K562 (cell line): Measurements from ENCODE around the gene LRRC61. TPM values are rescaled to one million over a fixed set of nuclear protein-coding genes. Genes with fewer than 3 reads are reported as not detected.

Experiments
- BRF1 ChIP-seq: IDR thresholded peaks from 3 replicates; pipeline ENCODE4 v1.6.1; 2011; ENCODE audit warnings: borderline replicate concordance, mild to moderate bottlenecking; ENCODE audit not compliant: insufficient read length; ENCODE audit errors: extremely low read depth
- GTF2E2 ChIP-seq: fragments of 200-800 bp; sonication (Bioruptor generic); IDR thresholded peaks from 2 replicates; pipeline ENCODE4 v1.6.1; 2016; ENCODE audit warnings: missing genetic modification characterization, missing compliant biosample characterization
- HDGF ChIP-seq: fragments of 450-650 bp; IDR thresholded peaks from 2 replicates; pipeline ENCODE4 v1.6.1; 2016
- IRF9 ChIP-seq: fragments of 450-650 bp; IDR thresholded peaks from 2 replicates; pipeline ENCODE4 v1.6.1; 2016; ENCODE audit warnings: missing biosample characterization, missing genetic modification characterization
- KHSRP ChIP-seq: fragments of 450-650 bp; IDR thresholded peaks from 2 replicates; pipeline ENCODE4 v1.6.1; 2017
- MAFG ChIP-seq: fragments of 450-650 bp; conservative IDR thresholded peaks from 2 replicates; pipeline ENCODE4 v1.6.1; 2016; ENCODE audit warnings: missing genetic modification characterization, missing compliant biosample characterization
- MTF1 ChIP-seq: fragments of 250-450 bp; sonication (Bioruptor Pico); IDR thresholded peaks from 2 replicates; pipeline ENCODE4 v1.9.0; 2021; ENCODE audit warnings: moderate library complexity, mild to moderate bottlenecking, inconsistent platforms, borderline replicate concordance
- PHB ChIP-seq: fragments of 250-450 bp; sonication (Bioruptor Pico); IDR thresholded peaks from 2 replicates; pipeline ENCODE4 v1.5.0; 2021
- SETDB1 ChIP-seq: IDR thresholded peaks from one replicate; pipeline ENCODE4 v1.6.1; 2012; ENCODE audit warnings: low read length, control low read depth, inconsistent platforms
- SRF ChIP-seq, 2 experiments: fragments of 250-450, 450-650 bp in 1 of 2; sonication (Bioruptor Pico) in 1 of 2; sonication (generic) in 1 of 2; formaldehyde crosslinking; IDR thresholded peaks; 2 replicates each; pipeline versions ENCODE4 v1.5.0 to v1.5.1; 2020 to 2022; ENCODE audit warnings: mild to moderate bottlenecking in 1 of 2, missing genetic modification reagents in 1 of 2
- TEAD1 ChIP-seq, 2 experiments: fragments of 450-650 bp in 1 of 2; sonication (generic) in 1 of 2; formaldehyde crosslinking; IDR thresholded peaks; 2 replicates each; pipeline versions ENCODE4 v1.4.0 to v1.8.0; 2020 to 2022; ENCODE audit warnings: mild to moderate bottlenecking in 2 of 2, missing genetic modification reagents in 1 of 2
- ZNF124 ChIP-seq: sonication (generic); formaldehyde crosslinking; IDR thresholded peaks from 2 replicates; pipeline ENCODE4 v1.8.1; 2022; ENCODE audit warnings: missing genetic modification reagents
- ZNF280A ChIP-seq: fragments of 450-650 bp; IDR thresholded peaks from 2 replicates; pipeline ENCODE4 v1.6.1; 2018; ENCODE audit warnings: mild to moderate bottlenecking, low read depth; ENCODE audit not compliant: partially characterized antibody
- ZNF445 ChIP-seq: fragments of 250-450 bp; sonication (Bioruptor Pico); IDR thresholded peaks from 2 replicates; pipeline ENCODE4 v1.4.0; 2020; ENCODE audit warnings: low read depth, mild to moderate bottlenecking, moderate library complexity
- ZNF644 ChIP-seq: fragments of 200-800 bp; sonication (Bioruptor generic); IDR thresholded peaks from 2 replicates; pipeline ENCODE4 v1.6.1; 2016; ENCODE audit warnings: low read depth, missing genetic modification characterization, missing compliant biosample characterization
- ZNF77 ChIP-seq: fragments of 250-450 bp; sonication (Bioruptor Pico); IDR thresholded peaks from 2 replicates; pipeline ENCODE4 v1.5.0; 2020
- polyA plus RNA-seq, 8 experiments: library from polyadenylated mRNA; depleted of rRNA in 4 of 8; stranded (reverse) in 5 of 8; unstranded in 3 of 8; fragments of >200 nt; fragmentation: Nextera tagmentation in 2 of 8; fragmentation: Illumina TruSeq in 1 of 8; extraction: Ambion mirVana in 2 of 8; extraction: Trizol in 1 of 8; gene quantifications; 2 replicates each; pipeline versions ENCODE4 v1.2.1 to v1.2.3, GENCODE V29; 2011 to 2014; ENCODE audit warnings: inconsistent platforms in 1 of 8, missing spikeins in 1 of 8
- total RNA-seq, 7 experiments: library from RNA; depleted of rRNA in 6 of 7; stranded (reverse); fragments of >200 nt in 6 of 7; fragmentation: Illumina TruSeq in 2 of 7; extraction: Trizol in 2 of 7; gene quantifications; 2 replicates each; pipeline versions ENCODE4 v1.2.1 to v1.2.3, GENCODE V29; 2011 to 2021; ENCODE audit warnings: low replicate concordance in 1 of 7
- TF ChIP-seq, protein P1 (sequence below): IDR thresholded peaks from 2 replicates; pipeline ENCODE4 v1.6.1; 2014; ENCODE audit warnings: antibody characterized with exemption
- TF ChIP-seq, protein P2 (sequence below): sonication (generic); formaldehyde crosslinking; IDR thresholded peaks from 2 replicates; pipeline ENCODE4 v1.5.0; 2020; ENCODE audit warnings: missing genetic modification reagents
- TF ChIP-seq, protein P3 (sequence below): sonication (generic); formaldehyde crosslinking; IDR thresholded peaks from 2 replicates; pipeline ENCODE4 v1.8.1; 2023; ENCODE audit warnings: mild to moderate bottlenecking, missing genetic modification reagents
- TF ChIP-seq, protein P4 (sequence below), 2 experiments: fragments of 200-800 bp in 1 of 2; sonication (Bioruptor generic) in 1 of 2; sonication (generic) in 1 of 2; formaldehyde crosslinking in 1 of 2; IDR thresholded peaks in 1 of 2; conservative IDR thresholded peaks in 1 of 2; 2 replicates each; pipeline versions ENCODE4 v1.5.0 to v1.6.1; 2016 to 2020; ENCODE audit warnings: missing compliant biosample characterization in 1 of 2, missing genetic modification characterization in 1 of 2, missing genetic modification reagents in 1 of 2

Gene LRRC61
- total and polyA plus RNA-seq, 9 of the 15 experiments (the other 6 are each of a cell fraction or from before 2014, with no cell fraction given) = 1.3 to 55.2 (median 35.2) TPM

- TF ChIP-seq ZNF445 (CRISPR knock-in tag) = no peak
- TF ChIP-seq IRF9 = no peak
- TF ChIP-seq MTF1 = no peak
- no peak; the same call in 1 of the 2 replicates for TF ChIP-seq GTF2E2 (tag)
- TF ChIP-seq, protein P1, sequence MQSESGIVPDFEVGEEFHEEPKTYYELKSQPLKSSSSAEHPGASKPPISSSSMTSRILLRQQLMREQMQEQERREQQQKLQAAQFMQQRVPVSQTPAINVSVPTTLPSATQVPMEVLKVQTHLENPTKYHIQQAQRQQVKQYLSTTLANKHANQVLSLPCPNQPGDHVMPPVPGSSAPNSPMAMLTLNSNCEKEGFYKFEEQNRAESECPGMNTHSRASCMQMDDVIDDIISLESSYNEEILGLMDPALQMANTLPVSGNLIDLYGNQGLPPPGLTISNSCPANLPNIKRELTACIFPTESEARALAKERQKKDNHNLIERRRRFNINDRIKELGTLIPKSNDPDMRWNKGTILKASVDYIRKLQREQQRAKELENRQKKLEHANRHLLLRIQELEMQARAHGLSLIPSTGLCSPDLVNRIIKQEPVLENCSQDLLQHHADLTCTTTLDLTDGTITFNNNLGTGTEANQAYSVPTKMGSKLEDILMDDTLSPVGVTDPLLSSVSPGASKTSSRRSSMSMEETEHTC = no peak
- no peak for TF ChIP-seq ZNF644 (tag)
- TF ChIP-seq ZNF124 (CRISPR knock-in tag) = no peak
- no peak for TF ChIP-seq KHSRP
- no peak for TF ChIP-seq MAFG (tag)
- TF ChIP-seq SRF (CRISPR knock-in tag; IDR thresholded peaks at IDR 0.05) = no peak
- TF ChIP-seq PHB (CRISPR knock-in tag) = no peak
- TF ChIP-seq SETDB1 = no peak
- TF ChIP-seq ZNF77 (CRISPR knock-in tag) = no peak
- no peak for TF ChIP-seq BRF1
- no peak for TF ChIP-seq ZNF280A
- TF ChIP-seq, protein P2, sequence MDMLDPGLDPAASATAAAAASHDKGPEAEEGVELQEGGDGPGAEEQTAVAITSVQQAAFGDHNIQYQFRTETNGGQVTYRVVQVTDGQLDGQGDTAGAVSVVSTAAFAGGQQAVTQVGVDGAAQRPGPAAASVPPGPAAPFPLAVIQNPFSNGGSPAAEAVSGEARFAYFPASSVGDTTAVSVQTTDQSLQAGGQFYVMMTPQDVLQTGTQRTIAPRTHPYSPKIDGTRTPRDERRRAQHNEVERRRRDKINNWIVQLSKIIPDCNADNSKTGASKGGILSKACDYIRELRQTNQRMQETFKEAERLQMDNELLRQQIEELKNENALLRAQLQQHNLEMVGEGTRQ (CRISPR knock-in tag) = no peak
- TF ChIP-seq, protein P3, sequence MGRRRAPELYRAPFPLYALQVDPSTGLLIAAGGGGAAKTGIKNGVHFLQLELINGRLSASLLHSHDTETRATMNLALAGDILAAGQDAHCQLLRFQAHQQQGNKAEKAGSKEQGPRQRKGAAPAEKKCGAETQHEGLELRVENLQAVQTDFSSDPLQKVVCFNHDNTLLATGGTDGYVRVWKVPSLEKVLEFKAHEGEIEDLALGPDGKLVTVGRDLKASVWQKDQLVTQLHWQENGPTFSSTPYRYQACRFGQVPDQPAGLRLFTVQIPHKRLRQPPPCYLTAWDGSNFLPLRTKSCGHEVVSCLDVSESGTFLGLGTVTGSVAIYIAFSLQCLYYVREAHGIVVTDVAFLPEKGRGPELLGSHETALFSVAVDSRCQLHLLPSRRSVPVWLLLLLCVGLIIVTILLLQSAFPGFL (CRISPR knock-in tag) = no peak
- TF ChIP-seq HDGF = no peak
- TF ChIP-seq TEAD1 (CRISPR knock-in tag; IDR thresholded peaks at IDR 0.05) = no peak
- TF ChIP-seq, protein P4, sequence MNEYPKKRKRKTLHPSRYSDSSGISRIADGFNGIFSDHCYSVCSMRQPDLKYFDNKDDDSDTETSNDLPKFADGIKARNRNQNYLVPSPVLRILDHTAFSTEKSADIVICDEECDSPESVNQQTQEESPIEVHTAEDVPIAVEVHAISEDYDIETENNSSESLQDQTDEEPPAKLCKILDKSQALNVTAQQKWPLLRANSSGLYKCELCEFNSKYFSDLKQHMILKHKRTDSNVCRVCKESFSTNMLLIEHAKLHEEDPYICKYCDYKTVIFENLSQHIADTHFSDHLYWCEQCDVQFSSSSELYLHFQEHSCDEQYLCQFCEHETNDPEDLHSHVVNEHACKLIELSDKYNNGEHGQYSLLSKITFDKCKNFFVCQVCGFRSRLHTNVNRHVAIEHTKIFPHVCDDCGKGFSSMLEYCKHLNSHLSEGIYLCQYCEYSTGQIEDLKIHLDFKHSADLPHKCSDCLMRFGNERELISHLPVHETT (CRISPR knock-in tag; conservative IDR thresholded peaks at IDR 0.05 in 1 of 2, IDR thresholded peaks at IDR 0.05 in 1 of 2) = 0 out of 4 replicates have a peak, but pooled peaks of 1 of the 2 experiments have one; percentile 11
Observed at GRCh38 chr7:150379441-150380379, 56.6 kb downstream of the LRRC61 start (continued).
